ENCODE results near the gene IGFBP6.

Gene IGFBP6

DNA sequence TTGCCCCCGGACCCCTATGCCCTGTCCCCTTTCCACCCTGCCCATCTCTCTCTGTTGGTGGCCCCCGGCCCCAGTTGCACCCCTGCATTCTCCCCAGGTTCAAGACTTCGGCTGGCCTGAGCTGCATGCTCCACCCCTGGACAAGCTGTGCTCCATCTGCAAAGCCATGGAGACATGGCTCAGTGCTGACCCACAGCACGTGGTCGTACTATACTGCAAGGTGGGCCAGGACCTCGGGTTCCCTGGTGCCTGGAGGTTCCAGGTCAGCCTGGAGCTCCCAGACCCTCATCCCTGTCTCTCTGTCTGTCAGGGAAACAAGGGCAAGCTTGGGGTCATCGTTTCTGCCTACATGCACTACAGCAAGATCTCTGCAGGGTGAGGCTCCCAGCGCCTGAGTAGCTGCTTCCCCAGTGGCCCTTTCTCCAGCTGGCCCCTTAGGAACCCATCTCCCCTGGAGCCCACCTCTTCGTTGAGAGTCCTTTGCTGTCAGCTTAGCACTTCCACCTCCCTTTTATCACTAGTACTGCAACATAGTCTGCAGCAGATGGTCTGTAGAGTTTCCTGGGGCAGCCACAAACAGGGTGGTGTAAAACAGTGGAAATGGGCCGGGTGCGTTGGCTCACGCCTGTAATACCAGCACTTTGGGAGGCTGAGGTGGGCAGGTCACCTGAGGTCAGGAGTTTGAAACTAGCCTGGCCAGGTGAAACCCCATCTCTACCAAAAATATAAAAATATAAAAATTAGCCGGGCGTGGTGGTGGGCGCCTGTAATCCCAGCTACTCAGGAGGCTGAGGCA is 41.8 kb upstream of the IGFBP6 start:
- H3K36me3 ChIP-seq (ENCODE audit: insufficient read depth, low read length), result no peaks in the 10 kb centered on the region
- no peaks in the 10 kb centered on the region for H3K9me3 ChIP-seq (ENCODE audit: control insufficient read depth, insufficient read depth, low read length)
- H3K9ac ChIP-seq (ENCODE audit: low read depth, low read length), result no peak overlapping the region
- H3K4me1 ChIP-seq (ENCODE audit: insufficient read depth, low read length), result peaks cover 15% of the 10 kb centered on the region

DNA sequence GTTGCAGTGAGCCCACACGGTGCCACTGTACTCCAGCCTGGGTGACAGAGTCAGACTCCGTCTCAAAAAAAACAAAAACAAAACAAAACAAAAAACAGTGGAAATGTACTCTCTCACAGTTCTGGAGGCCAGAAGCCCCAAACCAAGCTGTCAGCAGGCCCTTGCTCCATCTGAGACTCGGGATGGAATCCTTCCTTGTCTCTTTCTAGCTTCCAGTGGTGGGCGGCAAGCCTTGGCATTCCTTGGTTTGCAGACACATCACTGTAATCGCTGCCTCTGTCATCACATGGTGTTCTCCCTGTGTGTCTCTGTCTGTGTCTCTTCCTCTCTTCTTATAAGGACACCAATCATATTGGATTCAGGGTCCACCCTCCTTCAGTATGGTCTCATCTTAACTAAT is 41.2 kb upstream of the IGFBP6 start:
- no peak overlapping the region for H3K9ac ChIP-seq (ENCODE audit: low read depth, low read length)
- no peaks in the 10 kb centered on the region for H3K9me3 ChIP-seq (ENCODE audit: control insufficient read depth, insufficient read depth, low read length)
- no peaks in the 10 kb centered on the region for H3K36me3 ChIP-seq (ENCODE audit: insufficient read depth, low read length)
- H3K4me1 ChIP-seq (ENCODE audit: insufficient read depth, low read length), result peaks cover 9% of the 10 kb centered on the region

DNA sequence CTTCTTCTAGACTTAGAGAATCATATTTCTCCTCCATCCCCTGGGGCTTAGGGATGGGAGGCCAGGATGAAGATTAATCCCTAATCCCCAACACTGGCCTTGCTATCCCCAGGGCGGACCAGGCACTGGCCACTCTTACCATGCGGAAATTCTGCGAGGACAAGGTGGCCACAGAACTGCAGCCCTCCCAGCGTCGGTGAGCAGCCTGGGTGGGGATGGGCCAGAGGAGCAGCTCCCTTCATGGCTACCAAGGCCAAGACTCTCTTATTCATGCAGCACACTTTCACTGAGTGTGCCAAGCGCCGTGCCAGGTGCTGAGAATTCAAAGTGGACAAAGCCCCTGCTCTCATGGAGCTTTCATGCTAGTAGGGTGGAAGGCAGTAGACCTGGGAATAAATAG is 40.6 kb upstream of the IGFBP6 start:
- no peaks in the 10 kb centered on the region for H3K36me3 ChIP-seq (ENCODE audit: insufficient read depth, low read length)
- H3K9me3 ChIP-seq (ENCODE audit: control insufficient read depth, insufficient read depth, low read length), result no peaks in the 10 kb centered on the region
- peaks cover 4% of the 10 kb centered on the region; the same call in 1 of the 2 replicates for H3K4me1 ChIP-seq (ENCODE audit: insufficient read depth, low read length)
- H3K9ac ChIP-seq (ENCODE audit: low read depth, low read length), result no peak overlapping the region

DNA sequence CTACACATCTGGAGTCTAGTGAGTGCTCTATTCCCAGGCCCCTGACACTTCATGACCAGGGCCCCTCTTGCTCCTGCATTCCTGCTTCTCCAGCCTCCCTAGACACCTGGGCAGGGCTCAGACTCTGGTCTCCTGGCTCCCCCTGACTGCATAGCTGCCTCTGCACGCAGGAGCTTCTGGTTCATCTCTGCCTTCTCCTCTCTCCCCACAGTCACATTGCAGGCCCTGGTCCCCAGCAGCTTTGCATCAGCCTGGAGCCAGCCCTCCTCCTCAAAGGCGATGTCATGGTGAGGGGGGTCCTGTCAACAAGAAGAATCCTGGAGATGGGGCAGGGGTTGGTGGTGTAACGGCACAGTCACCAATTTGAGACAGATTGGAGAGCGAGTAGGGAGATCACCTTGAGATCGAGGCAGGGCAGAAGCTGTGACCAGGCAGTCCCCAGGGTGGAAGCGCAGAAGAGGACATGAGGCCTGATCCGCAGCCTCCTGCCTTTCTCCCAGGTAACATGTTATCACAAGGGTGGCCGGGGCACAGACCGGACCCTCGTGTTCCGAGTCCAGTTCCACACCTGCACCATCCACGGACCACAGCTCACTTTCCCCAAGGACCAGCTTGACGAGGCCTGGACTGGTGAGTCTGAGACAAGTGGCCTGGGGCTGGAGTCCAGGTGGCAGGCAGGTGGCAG is 39.5 kb upstream of the IGFBP6 start:
- no peaks in the 10 kb centered on the region for H3K36me3 ChIP-seq (ENCODE audit: insufficient read depth, low read length)
- no peaks in the 10 kb centered on the region for H3K9me3 ChIP-seq (ENCODE audit: control insufficient read depth, insufficient read depth, low read length)
- no peak overlapping the region for H3K9ac ChIP-seq (ENCODE audit: low read depth, low read length)
- H3K4me1 ChIP-seq (ENCODE audit: insufficient read depth, low read length), result peaks cover 4% of the 10 kb centered on the region; the same call in 1 of the 2 replicates

DNA sequence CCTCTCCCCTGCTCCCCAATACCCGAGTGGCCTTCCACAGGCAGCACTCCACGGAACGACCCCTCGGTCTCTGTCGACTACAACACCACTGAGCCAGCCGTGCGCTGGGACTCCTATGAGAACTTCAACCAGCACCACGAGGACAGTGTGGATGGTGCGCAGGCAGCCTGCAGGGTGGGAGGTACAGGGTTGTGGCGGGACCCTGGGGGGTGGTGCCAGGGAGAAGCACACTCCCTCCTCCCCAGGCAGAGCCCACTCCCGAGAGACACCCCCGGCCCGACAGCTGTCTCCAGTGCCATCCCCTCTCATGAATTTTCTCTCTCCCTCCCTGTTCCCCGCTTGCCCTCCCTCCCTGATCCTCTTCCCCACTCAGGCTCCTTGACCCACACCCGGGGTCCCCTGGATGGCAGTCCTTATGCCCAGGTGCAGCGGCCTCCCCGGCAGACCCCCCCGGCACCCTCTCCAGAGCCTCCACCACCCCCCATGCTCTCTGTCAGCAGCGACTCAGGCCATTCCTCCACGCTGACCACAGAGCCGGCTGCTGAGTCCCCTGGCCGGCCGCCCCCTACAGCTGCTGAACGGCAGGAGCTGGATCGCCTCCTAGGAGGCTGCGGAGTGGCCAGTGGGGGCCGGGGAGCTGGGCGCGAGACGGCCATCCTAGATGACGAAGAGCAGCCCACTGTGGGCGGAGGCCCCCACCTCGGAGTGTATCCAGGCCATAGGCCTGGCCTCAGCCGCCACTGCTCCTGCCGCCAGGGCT is 38.6 kb upstream of the IGFBP6 start:
- Histone ChIP-seq H3K9ac (ENCODE audit: low read depth, low read length) (no peak overlapping the region), H3K9me3 (ENCODE audit: control insufficient read depth, insufficient read depth, low read length) (no peaks in the 10 kb centered on the region), H3K4me1 (ENCODE audit: insufficient read depth, low read length) (no peaks in the 10 kb centered on the region), H3K36me3 (ENCODE audit: insufficient read depth, low read length) (no peaks in the 10 kb centered on the region)

DNA sequence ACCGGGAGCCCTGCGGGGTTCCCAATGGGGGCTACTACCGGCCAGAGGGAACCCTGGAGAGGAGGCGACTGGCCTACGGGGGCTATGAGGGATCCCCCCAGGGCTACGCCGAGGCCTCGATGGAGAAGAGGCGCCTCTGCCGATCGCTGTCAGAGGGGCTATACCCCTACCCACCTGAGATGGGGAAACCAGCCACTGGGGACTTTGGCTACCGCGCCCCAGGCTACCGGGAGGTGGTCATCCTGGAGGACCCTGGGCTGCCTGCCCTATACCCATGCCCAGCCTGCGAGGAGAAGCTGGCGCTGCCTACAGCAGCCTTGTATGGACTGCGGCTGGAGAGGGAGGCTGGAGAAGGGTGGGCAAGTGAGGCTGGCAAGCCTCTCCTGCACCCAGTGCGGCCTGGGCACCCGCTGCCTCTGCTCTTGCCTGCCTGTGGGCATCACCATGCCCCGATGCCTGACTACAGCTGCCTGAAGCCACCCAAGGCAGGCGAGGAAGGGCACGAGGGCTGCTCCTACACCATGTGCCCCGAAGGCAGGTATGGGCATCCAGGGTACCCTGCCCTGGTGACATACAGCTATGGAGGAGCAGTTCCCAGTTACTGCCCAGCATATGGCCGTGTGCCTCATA is 37.9 kb upstream of the IGFBP6 start:
- no peaks in the 10 kb centered on the region for H3K36me3 ChIP-seq (ENCODE audit: insufficient read depth, low read length)
- no peak overlapping the region for H3K9ac ChIP-seq (ENCODE audit: low read depth, low read length)
- no peaks in the 10 kb centered on the region for H3K4me1 ChIP-seq (ENCODE audit: insufficient read depth, low read length)
- no peaks in the 10 kb centered on the region for H3K9me3 ChIP-seq (ENCODE audit: control insufficient read depth, insufficient read depth, low read length)

DNA sequence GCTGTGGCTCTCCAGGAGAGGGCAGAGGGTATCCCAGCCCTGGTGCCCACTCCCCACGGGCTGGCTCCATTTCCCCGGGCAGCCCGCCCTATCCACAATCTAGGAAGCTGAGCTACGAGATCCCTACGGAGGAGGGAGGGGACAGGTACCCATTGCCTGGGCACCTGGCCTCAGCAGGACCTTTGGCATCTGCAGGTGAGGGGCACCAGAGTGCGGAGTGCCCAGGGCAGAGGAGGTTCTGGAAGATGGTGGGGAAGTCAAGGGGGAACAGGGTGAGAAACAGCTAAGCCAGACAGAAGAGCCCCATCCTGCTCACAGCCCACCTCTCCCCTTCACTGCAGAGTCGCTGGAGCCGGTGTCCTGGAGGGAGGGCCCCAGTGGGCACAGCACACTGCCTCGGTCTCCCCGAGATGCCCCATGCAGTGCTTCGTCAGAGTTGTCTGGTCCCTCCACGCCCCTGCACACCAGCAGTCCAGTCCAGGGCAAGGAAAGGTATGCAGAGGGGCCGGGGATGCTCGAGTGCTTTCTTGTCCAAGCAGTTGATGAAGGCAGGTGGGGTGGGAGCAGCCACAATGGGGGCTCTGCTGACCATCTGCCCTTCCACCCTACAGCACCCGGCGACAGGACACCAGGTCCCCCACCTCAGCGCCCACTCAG is 37.3 kb upstream of the IGFBP6 start:
- Histone ChIP-seq H3K4me1 (ENCODE audit: insufficient read depth, low read length) (no peaks in the 10 kb centered on the region), H3K9ac (ENCODE audit: low read depth, low read length) (no peak overlapping the region), H3K9me3 (ENCODE audit: control insufficient read depth, insufficient read depth, low read length) (no peaks in the 10 kb centered on the region), H3K36me3 (ENCODE audit: insufficient read depth, low read length) (no peaks in the 10 kb centered on the region)

DNA sequence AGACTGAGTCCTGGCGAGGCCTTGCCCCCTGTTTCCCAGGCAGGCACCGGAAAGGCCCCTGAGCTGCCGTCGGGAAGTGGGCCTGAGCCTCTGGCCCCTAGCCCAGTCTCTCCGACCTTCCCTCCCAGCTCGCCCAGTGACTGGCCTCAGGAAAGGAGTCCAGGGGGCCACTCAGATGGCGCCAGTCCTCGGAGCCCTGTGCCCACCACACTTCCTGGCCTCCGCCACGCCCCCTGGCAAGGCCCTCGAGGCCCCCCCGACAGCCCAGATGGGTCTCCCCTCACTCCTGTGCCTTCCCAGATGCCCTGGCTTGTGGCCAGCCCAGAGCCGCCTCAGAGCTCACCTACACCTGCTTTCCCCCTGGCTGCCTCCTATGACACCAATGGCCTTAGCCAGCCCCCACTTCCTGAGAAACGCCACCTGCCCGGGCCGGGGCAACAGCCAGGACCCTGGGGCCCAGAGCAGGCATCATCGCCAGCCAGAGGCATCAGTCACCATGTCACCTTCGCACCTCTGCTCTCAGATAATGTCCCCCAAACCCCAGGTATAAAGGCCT is 36.7 kb upstream of the IGFBP6 start:
- no peaks in the 10 kb centered on the region for H3K9me3 ChIP-seq (ENCODE audit: control insufficient read depth, insufficient read depth, low read length)
- H3K4me1 ChIP-seq (ENCODE audit: insufficient read depth, low read length), result no peaks in the 10 kb centered on the region
- H3K9ac ChIP-seq (ENCODE audit: low read depth, low read length), result no peak overlapping the region
- no peaks in the 10 kb centered on the region for H3K36me3 ChIP-seq (ENCODE audit: insufficient read depth, low read length)

DNA sequence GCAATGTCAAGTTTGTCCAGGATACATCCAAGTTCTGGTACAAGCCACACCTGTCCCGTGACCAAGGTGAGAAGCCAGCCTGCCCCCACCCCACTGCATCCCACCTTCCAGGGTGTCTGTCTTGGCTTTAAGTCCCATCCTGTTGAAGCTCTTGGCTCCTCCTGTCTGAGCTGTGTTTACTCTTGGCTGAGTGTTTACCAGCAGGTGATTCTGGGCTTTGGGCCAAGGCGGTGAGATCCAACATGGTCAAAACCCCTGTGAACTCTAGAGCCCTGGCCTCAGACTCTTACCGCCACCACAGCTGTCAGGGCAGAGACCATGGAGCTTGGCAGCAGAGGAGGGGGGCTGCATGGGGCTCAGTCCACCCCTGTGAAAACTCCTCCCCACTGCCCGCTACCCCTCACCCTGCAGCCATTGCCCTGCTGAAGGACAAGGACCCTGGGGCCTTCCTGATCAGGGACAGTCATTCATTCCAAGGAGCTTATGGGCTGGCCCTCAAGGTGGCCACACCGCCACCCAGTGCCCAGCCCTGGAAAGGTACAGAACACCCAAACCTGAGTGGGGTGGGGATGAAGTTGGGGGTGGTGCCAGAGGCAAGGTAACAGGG is 36.0 kb upstream of the IGFBP6 start:
- Histone ChIP-seq H3K9me3 (ENCODE audit: control insufficient read depth, insufficient read depth, low read length) (no peaks in the 10 kb centered on the region), H3K9ac (ENCODE audit: low read depth, low read length) (no peak overlapping the region), H3K4me1 (ENCODE audit: insufficient read depth, low read length) (peaks cover 5% of the 10 kb centered on the region; the same call in 1 of the 2 replicates), H3K36me3 (ENCODE audit: insufficient read depth, low read length) (no peaks in the 10 kb centered on the region)

DNA sequence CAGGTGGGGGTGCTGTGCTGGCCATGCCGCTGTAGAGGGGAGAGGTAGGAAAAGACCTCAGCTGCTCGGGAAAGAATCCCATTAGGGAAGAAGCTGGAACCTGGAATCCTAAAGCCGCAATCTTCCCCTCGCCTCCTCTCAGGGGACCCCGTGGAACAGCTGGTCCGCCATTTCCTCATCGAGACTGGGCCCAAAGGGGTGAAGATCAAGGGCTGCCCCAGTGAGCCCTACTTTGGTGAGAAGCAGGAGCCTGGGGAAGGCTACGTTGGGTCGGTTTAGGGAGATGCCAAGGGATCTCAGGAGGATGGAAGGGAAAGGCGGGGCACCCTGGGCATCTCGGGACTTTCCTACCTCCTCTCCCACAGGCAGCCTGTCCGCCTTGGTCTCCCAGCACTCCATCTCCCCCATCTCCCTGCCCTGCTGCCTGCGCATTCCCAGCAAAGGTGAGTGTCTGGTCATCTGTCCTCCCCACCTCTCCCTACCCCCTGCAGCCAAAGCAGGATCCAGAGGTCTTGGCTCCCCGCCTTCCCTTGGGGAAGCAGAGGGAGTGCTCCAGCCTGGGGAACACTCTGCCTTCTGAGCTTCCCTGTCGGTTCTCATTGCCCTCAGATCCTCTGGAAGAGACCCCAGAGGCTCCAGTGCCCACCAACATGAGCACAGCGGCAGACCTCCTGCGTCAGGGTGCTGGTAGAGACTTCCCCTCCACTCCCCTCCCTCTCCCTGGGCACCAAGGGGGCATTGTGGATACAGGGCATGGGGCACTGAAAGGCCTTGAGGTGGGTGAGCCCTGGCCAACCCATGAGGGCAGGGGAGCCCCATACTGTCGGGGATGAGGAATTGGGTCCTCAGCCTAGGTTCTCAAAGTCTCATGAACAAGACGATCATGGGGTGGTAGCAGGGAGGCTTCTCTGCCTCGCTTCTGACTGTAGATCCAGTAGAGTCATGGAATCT is 35.2 kb upstream of the IGFBP6 start:
- Histone ChIP-seq H3K9ac (ENCODE audit: low read depth, low read length) (no peak overlapping the region), H3K36me3 (ENCODE audit: insufficient read depth, low read length) (no peaks in the 10 kb centered on the region), H3K4me1 (ENCODE audit: insufficient read depth, low read length) (peaks cover 8% of the 10 kb centered on the region; the same call in 1 of the 2 replicates), H3K9me3 (ENCODE audit: control insufficient read depth, insufficient read depth, low read length) (no peaks in the 10 kb centered on the region)

DNA sequence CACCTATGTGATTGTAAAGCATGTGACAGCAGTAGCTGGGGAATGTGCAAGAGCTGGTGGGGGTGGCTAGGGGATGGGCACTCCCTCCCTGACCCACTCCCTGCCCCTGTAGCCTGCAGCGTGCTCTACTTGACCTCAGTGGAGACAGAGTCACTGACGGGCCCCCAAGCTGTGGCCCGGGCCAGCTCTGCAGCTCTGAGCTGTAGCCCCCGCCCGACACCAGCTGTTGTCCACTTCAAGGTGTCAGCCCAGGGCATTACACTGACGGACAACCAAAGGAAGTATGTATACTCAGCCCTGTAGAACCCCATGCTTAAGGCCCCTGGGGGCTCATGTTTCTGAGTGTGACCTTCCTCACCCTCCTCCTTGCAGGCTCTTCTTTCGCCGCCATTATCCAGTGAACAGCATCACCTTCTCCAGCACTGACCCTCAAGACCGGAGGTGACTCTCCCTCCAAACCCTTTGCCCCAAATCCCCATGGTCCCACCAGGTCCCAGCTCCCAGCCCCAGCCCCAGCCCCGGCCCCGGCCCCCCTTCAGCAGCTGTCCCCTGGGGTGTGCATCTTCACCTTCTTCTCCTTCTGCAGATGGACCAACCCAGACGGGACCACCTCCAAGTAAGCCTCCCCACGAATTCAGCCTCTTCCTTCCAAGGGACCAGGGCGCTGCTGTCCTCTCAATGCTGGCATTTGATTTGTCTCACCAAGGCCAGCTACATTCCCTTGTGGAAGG is 34.3 kb upstream of the IGFBP6 start:
- H3K4me1 ChIP-seq (ENCODE audit: insufficient read depth, low read length), result peaks cover 11% of the 10 kb centered on the region; the same call in 1 of the 2 replicates
- H3K9me3 ChIP-seq (ENCODE audit: control insufficient read depth, insufficient read depth, low read length), result no peaks in the 10 kb centered on the region
- H3K36me3 ChIP-seq (ENCODE audit: insufficient read depth, low read length), result no peaks in the 10 kb centered on the region
- no peak overlapping the region for H3K9ac ChIP-seq (ENCODE audit: low read depth, low read length)

Data from ES-I3 (cell line).